NCI-H1694 (cell line): Measurements from ENCODE around the gene CBX4.
A peak's percentile ranks its signal among the peaks of the same experiment; 100 is the strongest.

ENCODE experiments used
- DNase-seq: peaks from one replicate; lab custom pipeline; 2025; lab: John Stamatoyannopoulos, UW

Gene CBX4

GRCh38 chr17:79799538-79800324, 39.5 kb downstream of the CBX4 start:
- DNase-seq: no peak

GRCh38 chr17:79799174-79799537, 40.1 kb downstream of the CBX4 start:
- no peak for DNase-seq

DNA sequence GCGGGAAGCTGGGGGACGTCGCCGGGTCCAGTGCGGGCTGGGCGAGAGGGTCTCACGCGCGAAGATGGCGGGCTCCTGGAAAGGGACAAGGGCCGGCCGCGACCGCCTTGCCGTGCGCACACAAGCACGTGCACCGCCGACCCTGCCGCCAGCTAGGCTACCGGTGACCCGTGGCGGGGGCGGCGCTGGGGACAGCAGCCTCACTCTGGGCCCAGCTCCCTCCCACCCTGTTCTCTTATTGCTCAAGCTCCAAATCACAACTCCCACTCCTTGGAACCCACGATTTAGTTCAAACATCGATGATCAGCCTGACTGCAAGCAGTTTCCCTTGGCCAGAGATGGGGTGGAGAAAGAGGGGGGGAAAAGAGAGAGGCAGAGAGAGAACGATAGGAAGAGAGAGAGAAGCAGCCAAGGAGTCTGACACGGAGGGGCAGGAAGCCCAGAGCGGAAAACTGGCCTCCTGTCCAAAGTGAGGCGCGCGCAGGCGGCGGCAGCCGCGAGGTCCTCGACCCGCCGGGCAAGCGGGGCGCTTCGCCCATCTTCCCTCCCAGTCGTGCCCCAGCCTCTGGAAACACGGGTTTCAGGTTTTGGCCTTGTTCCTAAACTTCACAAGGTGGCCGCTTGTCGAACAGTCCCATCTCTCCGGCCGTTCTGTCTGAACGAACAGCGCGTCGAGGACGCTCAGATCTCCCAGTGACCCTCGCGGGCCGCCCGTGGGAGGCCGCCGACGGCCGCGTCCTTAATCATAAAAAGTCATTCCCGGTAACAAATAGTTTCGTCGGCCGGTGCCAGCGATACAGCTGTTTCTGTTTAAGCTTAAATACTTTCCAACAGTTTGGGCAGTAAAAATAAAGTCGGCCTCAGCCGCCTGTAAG, 40.7 kb downstream of the CBX4 start:
- DNase-seq: no peak

- DNase-seq: no peak
Measured at GRCh38 chr17:79797492-79798298, 41.5 kb downstream of the CBX4 start.

GRCh38 chr17:79796763-79797491, 42.3 kb downstream of the CBX4 start, which contains the start of gene CBX8:
TSS of gene CBX8 (minus strand) at chr17:79797077. CDS start at chr17:79796998, 79 bp downstream.
- peak; percentile 98 for DNase-seq

- DNase-seq: no peak
Measured at GRCh38 chr17:79796444-79796762, 42.8 kb downstream of the CBX4 start.

- DNase-seq: no peak
Measured at GRCh38 chr17:79795795-79796443, 43.3 kb downstream of the CBX4 start.

DNA sequence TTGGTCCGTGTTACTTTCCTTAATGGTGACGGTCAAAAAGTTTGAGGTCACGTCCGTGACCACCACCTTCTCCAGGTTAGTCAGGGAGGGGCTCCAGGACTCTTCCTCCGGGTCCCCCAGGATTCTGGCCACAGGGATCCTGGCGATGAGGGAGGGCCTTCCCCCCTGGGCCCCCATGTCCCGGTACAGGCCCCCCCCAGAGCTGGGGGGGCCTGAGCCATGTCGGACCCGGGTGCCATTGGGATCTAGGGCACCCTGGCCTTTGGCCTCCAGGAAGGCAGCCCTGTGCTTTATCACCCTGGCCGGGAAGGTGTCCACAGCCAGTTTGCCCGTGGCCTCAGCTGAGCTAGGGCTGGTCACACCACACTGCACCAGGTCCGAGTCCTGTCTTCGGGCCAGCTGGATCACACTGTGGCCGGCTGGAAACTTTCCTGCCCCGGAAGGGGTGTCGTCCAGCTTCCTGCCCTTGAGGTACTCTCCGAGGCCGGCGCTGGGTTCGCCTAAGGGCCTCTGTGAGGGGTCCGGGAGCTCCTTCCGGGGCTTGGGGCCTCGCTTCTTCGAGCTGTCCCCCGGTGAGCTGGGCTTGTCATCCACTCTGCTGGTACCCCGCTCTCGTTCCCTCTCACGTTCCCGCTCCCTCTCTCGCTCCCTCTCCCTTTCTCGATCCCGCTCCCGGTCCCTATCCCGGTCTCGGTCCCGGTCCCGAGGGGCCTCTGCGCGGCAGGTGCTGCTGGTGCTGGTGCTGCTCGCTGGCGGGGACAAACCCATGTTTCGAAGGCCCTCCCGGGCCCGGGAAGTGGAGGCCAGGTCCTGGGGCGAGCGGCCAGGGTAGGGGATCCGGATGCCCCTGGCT, 44.4 kb downstream of the CBX4 start:
- no peak for DNase-seq

- DNase-seq: peak; percentile 28
Measured at GRCh38 chr17:79793924-79794304, 45.3 kb downstream of the CBX4 start.

GRCh38 chr17:79792984-79793923, 46.0 kb downstream of the CBX4 start:
- DNase-seq: no peak

- DNase-seq: no peak
Measured at GRCh38 chr17:79792341-79792871, 46.8 kb downstream of the CBX4 start.

DNA sequence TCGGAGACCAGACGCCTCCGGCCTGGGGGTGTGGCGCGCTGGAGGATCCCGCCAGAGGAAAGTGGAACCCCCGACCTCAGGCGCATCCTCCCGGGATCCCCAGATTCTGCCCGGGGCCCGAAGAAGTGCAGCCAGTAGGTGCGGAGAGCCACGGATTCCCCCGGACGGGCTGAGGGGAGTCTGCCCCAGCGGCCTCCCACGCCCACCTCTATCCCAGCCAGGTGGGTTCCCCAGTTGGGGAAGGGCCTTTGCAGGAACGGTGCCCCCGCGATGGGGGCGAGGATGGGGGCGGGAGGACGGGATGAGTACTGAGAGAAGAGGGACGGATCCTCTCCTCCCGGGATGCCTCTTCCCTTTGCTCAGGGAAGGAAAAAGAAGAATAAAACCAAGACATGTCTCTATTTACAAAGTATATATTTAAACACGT, 47.5 kb downstream of the CBX4 start:
- DNase-seq: no peak

- no peak for DNase-seq
Measured at GRCh38 chr17:79790805-79791734, 48.2 kb downstream of the CBX4 start.

DNA sequence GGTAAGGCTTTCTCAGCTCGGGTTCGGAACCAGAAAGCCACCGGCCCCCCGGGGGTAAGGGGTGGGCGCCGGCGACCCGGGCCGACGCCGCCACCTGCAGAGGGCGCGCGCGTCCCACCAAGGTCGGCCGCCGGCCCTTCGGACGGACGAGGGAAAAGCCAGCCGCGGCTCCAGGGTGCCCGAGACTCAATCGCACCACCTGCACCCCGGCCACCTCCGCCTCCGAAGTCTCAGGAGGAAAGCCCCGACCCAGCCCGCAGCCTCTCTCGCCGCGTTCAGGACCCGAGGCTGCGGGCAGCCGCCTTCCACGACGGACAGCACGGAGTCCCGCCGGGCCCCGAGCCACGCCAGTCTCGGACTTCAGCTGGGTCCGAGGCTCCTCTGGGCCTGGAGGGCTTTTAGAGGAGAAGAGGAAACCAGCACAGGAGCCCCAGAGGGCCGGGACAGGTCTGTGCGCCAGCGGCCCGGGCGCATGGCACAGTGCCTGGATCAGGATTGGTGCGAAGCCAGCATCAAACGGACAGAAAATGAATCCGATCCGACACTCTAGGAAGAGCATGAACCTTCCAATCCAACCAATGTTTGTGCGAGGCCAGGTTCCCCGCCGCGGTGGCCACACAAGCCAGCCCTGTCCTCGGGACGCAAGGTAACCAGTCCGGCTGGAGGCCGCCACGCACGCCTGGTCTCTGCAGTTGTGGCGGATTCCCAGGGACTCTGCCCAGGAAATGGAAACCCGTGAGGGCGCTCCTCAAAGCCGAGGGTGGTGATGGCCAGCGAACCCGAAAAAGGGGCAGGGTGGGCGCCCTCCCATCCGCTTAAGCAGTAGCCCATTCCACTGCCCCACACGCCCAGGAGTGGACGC, 49.1 kb downstream of the CBX4 start:
- no peak for DNase-seq

DNA sequence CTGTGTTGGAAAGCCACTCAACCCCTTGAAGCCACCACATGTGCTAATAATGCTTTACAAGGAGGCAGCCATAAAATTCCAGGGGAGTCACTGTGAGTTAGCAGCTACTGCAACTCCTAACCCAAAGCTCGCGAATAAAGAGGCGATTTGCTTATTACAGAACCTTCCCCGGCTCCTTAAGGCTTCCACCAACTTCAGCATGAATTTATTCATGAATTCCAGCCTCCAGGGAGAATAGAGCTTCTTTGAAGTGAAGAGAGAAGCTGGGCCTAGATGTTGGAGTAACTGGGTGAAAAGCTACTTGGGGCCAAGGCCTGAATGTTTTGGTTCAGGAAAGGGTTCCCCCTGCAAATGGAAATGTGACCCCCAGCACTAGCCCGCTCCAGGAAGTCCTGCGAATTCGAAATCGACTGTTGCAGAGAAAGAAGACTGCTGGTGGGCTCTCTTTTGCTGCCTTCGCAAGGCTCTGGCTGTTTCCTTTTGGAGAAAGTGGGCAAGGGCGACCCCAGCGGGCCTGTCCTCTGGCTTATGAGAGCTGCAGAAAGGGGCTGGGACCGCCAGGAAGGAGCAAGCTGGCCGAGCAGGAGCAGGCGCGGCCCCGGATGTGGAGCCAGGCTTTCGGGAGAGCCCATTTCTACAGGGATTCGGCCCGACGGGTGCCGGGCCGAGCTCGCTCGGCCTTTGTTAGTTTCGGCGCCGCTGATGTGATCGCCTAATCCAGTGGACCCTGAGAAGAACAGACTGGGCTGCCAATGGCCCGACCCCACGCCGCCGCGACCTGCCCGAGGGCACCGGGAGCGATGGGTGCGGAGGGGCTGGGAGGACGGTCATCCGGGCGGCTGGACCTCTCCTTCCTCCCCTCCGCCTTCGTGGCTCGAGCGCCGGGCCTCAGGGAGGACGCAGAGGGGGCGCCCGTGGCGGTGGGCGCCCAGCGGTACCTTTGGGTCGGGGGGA, 50.0 kb downstream of the CBX4 start:
- DNase-seq: no peak

DNA sequence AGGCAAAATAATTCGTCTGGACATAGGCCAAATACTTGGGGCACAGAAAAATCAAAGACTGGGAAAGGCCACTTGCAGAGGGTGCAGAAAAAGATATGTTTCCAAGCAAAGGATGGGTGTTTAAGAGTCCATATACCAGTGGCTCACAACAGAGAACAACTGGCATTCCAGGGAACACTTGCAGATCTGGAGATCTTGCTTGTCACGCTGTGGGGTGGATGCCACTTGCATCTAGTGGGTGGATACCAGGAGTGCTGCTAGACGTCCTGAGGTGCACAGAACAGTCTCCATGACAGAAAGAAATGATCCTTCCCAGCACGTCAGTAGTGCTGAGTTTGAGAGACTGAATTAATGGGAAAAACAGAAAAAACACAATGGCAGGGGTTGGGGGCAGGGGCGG, 50.8 kb downstream of the CBX4 start:
- no peak for DNase-seq
